Brain microvascular endothelial cell (primary cell): ENCODE data around the gene PARL.

Experiments
- DNase-seq: peaks from one replicate; pipeline ENCODE4 v3.0.0-alpha.2; 2020
- H3K27ac ChIP-seq: fragments of 250-450 bp; sonication (Bioruptor Pico); 2 replicates; pipeline ENCODE4 v1.5.1; 2020; ENCODE audit warnings: mild to moderate bottlenecking, moderate library complexity
- H3K27me3 ChIP-seq: fragments of 250-450 bp; sonication (Bioruptor Pico); replicated peaks from 2 replicates; pipeline ENCODE4 v1.5.1; 2020; ENCODE audit warnings: mild to moderate bottlenecking
- H3K36me3 ChIP-seq: fragments of 250-450 bp; sonication (Bioruptor Pico); replicated peaks from 2 replicates; pipeline ENCODE4 v1.5.1; 2020; ENCODE audit warnings: mild to moderate bottlenecking
- H3K4me3 ChIP-seq: 2 replicates; pipeline ENCODE4 v1.5.1; 2011; ENCODE audit warnings: low read depth, mild to moderate bottlenecking, control low read depth, low read length, moderate library complexity
- in situ Hi-C: cut with HindIII; loops from 2 replicates; pipeline ENCODE4 v1.10.0; 2017; ENCODE audit warnings: low sequenced_read_pairs, low pct_ligation_motif_present
- TF ChIP-seq, protein P1 (sequence below): IDR thresholded peaks from 2 replicates; pipeline ENCODE4 v1.5.1; 2011; ENCODE audit warnings: low read depth, mild to moderate bottlenecking, moderate library complexity, low read length, control low read depth, inconsistent platforms; ENCODE audit errors: missing control alignments

PARL gene

DNA sequence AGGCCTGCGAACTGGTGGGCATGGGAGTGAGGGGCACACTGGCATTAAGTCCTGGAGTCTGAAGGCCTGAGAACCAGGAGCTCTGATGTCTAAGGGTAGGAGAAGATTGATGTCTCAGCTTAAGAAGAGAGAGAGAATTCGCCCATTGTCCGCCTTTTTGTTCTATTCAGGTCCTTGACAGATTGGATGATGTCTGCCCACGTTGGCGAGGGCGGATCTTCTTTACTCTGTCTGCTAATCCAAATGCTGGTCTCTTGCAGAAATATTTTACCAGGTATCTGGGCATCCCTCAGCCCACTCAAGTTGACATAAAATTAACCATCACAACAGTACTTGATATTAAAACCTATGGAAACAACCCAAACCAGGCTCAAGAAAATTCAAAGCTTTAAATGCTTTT is 103.4 kb downstream of the PARL start:
- no peak for DNase-seq
- H3K36me3 ChIP-seq: peaks cover 57% of the 10 kb centered on the region

DNA sequence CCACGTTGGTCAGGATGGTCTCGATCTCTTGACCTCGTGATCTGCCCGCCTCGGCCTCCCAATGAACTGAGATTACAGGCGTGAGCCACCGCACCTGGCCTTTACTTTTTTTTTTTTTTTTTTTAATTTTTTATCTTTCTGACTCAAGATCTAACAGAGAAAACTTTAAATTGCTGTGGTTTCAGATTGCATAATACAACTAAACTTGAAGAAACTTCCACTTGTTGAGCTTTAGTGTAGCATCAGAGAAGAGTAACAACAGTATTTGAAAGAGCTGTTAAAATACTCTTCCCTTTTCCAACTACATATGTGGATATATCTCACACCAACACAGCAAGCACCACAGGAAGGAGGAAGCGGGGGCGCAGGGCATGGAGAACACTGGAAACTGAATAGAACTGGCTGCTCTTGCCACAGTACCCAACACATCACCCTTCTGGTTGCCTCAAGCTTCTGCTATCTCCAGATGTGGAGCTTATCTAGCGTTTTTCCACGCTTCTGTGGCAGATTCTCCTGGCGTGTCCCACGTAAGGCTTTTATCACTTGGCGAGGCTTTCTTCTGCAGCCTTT is 104.7 kb downstream of the PARL start:
- DNase-seq: no peak
- TF ChIP-seq, protein P1, sequence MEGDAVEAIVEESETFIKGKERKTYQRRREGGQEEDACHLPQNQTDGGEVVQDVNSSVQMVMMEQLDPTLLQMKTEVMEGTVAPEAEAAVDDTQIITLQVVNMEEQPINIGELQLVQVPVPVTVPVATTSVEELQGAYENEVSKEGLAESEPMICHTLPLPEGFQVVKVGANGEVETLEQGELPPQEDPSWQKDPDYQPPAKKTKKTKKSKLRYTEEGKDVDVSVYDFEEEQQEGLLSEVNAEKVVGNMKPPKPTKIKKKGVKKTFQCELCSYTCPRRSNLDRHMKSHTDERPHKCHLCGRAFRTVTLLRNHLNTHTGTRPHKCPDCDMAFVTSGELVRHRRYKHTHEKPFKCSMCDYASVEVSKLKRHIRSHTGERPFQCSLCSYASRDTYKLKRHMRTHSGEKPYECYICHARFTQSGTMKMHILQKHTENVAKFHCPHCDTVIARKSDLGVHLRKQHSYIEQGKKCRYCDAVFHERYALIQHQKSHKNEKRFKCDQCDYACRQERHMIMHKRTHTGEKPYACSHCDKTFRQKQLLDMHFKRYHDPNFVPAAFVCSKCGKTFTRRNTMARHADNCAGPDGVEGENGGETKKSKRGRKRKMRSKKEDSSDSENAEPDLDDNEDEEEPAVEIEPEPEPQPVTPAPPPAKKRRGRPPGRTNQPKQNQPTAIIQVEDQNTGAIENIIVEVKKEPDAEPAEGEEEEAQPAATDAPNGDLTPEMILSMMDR: no peak
- Histone ChIP-seq H3K27ac (no peak overlapping the region), H3K36me3 (peaks cover 64% of the 10 kb centered on the region), H3K4me3 (no peak overlapping the region), H3K27me3 (no peaks in the 10 kb centered on the region)
- in situ Hi-C loops: loop anchor here (25.0 kb wide), 1 partner anchor 293 kb away; no protein-coding TSS in a partner anchor

More for the DNA sequence above, 103.4 kb downstream of the PARL start:
- Histone ChIP-seq H3K27ac (no peak overlapping the region), H3K4me3 (no peak overlapping the region), H3K27me3 (no peaks in the 10 kb centered on the region)
- TF ChIP-seq, protein P1: no peak
- in situ Hi-C loops: loop anchor here (25.0 kb wide), 1 partner anchor 294 kb away; no protein-coding TSS in a partner anchor
